ENCODE measurements around the gene ARSB. TPM values are rescaled to one million over a fixed set of nuclear protein-coding genes. Genes with fewer than 3 reads are reported as not detected.

Gene ARSB
- polyA plus RNA-seq, 12 donors = 14.5 to 414 (median 22.6) TPM

DNA sequence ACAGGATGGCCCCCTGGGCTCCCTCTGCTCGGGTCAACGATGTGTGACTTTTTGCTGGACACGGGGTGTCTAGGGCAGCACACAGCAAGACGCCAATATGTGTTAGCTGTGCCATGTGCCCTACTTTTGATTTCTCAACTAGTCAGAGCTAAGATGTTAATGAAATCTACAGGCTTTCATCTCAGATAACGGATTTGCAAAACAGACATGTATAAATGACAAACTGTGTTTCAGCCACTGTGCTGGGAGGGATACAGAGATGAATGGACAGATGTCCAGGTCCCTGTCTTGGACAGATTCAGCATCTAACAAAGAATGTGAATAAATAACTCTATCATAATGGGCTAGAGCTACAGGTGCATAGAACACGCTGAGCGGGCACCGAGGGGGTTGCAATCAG is 176.3 kb downstream of the ARSB start:
- no peak for DNase-seq

DNA sequence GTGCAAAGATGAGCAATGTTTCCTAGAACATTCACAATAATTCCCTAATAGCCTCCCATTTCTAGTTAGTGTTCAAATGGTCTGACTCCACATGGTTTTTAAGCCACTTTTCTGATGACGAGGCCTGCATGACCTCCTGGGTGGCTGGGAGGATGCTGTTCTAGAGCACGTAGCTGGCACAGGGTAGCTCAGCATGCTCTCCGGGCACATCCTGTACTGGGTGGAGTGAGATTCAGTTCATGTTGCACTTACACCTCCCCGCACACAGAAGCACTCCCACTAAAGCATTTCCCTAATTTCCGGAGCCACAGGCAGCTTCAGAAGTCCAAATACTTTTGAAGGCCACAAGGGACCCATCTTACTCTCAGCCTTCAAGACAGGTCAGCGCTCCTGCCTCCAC is 176.7 kb downstream of the ARSB start:
- no peak for DNase-seq

DNA sequence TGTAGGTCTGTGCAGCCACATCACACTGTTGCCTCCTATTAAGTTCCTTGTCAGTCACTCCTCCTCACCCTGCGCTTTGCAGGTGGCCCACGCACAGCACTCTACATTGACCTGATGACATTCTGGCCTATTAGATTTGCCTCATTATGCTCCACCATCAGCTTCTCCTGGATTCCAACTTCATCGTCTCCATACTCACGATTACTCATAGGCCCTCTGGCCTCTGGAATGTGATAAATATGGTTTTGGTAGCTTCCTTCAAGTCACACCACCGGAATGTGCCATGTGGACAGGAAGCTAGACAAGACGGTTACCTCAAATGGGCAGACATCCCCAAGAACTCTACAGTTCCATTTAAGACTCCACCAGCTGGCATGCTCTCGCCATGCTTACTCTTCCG is 178.6 kb downstream of the ARSB start:
- DNase-seq = no peak

DNA sequence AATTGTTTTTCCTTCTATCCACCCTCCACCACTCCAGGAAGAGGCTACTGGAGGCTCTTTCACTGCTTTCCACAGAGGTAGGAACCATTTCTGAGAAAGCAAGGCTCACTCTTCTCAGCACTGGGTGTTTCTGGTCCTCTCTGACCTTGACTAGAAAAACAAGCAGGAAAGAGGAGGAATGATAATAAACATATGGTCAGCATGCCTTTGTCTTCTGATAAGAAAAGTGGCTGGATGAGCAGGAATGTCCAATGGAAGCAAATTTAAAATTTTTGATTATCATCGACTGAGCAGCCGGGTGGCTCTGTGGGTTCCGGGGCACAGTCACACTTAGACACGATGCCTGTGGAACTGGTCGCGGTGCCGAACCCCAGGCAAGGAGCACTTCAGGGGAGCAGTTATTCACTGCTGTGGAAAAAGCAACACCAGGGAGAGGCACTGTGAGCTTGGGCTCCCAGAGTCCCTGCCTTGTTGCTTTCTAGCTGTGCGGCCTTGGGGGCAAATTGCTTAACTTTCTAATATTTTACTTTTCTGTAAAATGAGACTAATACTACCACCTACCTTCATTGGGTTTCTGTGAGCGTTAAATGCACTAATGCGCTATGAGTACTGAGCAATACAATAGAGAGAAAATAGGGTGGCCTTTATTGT is 179.5 kb downstream of the ARSB start:
- no peak for DNase-seq

DNA sequence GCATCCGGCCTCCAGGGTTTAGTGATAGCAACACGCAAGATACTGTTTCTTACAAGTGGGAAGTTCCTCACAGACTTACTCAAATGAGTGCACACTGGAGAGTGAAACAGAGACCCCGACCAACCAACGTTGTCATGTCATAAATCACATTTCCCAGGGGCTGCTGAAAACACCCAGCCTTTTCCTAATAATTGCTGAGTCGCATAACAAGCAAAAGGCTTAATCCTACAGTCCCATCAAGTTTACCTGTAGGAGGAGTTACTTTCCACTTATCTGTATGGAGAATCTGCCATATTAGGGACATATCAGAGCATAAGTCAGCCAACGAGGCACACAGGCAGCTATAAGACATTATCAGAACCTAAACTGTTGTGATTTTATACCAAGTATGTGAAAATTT is 180.1 kb downstream of the ARSB start:
- no peak for DNase-seq

DNA sequence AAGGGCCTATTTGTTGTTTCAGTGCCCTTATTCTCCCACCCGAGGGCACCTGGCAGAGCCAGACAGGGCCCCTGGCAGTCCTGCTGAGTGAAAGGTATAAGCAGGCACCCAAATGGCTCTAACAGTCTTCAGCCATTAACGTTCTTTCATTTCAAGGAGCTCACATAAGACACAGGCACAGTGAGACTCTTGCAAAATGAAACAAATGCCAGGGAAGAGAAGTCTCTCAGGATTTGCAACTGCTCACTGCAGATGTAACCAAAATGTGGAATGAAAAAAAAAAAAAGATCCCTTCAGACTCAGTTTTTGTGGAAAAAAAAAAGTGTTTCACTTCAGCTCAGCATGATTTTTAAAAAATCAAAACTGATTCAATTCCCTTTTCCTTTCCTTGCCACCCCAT is 181.2 kb downstream of the ARSB start:
- DNase-seq = no peak

DNA sequence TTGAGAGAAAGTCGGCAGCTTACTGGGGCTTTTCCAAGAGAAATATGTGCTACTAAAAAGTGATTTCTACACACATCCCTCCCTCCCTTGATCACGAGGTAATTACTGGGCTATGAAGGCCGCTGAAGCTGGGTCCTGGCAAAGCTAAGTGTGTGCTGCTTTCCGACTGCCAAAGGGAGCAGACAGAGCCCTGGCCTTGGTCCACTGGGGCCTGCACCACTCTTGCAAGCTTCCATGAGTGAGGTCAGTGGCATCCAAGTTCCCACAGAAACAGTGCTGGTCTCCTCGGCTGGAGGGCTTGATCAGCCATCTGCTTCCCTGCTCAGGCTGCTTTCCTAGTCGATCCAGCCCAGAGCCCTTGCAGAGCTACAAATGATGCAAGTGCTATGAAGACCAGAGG is 181.8 kb downstream of the ARSB start:
- DNase-seq = no peak

DNA sequence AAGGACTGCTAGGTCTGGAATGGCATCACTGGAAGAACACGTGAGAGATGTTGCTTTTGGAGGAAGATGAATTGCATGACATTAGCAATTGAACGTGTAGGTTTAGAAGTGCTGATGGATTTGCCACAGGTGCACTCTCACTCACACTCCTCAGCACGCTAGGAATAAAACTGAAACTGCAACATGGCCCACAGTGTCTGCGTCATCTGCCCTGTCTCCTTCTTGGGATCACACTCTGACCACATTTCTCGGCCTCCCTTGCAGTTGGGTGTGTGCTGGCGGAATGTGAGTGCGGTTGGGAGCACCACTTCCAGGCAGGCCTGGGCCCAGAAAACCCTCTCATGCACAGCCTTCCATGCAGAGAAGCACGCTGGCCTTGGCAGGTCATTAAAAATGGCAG is 183.7 kb downstream of the ARSB start:
- DNase-seq = no peak

DNA sequence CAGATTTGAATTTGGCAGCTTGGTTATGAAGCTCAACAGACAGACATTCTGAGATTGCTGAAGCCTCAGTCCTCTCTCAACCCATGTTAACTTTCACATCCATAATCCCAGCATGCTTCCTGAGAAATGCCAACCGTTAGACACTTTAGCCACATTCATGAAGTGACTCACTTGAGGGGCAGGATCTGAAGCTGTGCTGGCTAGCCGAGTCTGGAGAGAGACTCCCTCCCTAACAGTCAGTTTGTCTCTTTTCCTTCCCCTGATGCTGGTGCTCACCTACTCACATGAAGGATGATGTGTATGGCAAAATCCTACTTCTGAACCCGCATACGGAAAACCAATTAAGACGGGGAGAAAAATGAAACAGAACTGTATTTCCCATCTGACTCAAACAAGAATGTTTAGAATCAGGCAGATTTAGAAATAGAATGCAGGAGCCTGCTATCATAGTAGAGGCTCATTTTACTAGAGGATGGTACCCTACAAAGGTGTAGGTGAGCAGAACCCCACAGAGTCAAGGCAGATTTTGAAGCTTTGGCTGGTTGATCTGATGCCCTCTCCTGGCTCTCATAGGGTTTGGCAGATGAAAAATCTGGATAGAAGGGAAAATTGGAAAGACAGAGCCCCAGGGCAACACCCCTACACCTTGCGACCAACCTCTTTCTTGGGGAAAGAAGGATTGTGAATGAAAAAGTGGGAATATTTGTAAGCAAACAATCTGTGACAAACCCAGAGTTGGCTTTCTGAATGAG is 185.7 kb downstream of the ARSB start:
- no peak for DNase-seq

DNA sequence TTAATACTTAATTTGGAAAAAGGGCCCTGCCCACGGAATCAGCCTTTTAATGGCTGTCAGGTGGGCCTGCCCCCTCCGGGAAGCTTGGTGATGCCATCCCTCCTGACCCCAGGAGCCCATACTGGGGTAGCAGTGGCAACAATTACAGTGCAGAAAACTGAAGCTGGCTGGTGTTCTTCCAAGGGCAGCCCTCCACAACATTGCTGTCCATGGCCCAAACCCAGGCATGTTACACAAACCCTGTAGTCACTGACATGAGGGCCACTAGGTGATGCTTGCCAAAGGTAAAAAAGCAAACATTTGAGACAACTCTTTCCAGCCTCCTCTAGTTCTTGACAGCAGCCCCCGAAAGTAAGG is 186.5 kb downstream of the ARSB start:
- DNase-seq = no peak

DNA sequence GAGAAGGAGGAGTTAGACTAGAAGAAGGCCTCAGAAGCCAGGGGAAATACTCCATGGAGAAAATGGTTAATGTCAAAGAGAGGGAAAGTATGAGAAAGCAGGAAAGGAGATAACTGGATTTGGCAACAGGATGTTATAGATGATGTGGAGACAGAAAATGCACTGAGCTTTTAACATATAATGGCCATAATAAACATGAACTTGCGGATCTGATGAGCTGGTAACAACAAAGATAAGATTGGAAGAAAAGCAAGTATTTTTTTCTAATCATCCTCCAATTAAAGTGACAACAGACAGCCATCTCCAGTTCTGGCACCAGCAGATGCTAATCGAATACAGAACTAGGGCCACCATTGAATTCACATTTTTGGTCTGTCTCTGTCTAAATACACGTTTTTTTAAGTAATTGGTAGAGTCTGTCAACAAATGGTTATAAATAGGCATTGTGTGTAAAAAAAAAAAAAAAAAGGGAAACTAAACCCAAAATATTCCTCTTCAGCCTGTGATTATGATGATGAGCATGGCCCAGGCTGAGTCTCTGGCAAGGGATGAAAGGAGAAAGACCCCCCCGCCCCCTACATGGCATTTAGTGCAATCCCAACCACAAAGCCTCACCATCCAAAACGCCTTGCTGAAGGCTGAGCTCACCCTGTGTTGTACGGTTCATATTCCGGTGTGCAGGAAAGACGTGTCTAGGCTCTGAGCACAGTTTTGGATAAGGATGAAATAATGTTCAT is 187.0 kb downstream of the ARSB start:
- DNase-seq = no peak

DNA sequence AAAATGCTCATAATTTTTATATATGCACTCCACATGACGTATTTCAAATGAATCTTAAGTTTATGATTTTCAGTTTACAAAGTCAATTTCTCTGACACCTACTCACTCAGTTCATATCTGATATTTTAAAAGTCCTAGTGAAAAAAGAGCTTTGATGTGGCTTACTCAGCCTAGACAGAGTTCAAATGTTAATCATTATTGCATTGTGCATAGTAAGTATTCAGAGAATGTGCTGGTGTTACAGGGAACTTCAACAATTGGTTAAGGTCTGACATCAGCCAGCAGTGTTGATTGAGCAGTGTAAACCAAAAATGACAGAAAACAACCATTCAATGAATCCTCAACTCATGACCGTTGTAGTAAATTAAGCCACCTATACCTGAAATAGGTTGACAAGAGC is 189.4 kb downstream of the ARSB start:
- DNase-seq = no peak

DNA sequence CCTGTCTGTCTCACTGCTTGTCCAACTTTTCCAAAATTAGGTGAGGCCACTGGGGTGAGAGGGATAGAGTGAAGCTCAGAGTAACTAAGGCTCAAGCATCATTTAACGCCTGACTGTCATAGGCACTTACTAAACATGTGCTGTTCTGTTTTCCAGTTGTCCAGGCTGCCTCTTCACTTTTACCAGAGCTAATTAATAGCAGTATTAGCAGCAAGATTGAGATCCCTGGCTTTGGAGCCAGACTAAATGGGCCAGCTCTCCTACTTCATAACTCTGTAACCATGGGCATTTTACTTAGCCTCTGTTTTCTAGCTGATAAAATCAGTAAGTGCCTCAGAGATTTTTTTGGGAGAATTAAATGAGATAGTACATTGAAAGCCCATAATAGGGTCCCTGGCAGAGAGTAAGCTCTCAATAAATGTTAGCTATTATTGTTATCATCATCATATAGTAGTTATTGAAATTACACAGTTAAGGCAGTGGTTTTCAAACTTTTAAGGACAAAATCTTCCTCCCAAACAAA is 190.4 kb downstream of the ARSB start:
- DNase-seq = no peak

DNA sequence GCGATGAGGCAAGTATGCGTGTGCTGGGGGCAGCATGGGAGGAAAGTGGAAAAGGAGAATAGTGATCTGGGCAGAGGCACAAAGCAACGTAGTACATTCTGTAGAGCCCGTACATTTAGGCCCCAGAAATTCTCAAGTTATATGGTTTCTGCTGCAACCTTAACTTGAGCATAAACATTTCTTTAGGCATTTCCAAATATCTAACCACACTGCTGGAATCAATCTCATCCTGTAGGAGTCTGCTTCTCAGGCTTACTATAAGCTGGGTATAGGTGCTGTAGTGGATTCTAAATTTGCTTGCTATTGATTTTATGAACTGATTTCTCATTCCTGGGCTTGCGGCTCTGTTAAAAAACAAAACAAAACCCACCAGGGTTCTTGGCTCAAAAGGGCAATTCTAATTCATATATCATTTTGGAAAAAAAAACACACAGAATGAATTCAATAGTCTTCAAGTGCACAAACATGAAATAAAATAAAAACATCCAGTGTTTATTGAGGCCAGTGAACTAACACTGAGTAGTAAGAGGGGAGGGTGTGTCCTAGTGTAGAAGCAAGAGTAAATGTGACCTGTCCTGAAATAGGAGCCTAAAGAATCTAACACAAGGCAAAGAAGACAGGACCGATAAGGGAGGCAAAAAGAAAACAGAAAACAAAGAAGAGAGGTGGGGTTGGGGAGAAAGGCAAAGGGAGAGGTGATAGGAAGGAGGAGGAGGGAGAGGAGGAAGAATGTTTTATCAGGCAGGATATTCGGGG is 191.0 kb downstream of the ARSB start:
- DNase-seq = no peak

DNA sequence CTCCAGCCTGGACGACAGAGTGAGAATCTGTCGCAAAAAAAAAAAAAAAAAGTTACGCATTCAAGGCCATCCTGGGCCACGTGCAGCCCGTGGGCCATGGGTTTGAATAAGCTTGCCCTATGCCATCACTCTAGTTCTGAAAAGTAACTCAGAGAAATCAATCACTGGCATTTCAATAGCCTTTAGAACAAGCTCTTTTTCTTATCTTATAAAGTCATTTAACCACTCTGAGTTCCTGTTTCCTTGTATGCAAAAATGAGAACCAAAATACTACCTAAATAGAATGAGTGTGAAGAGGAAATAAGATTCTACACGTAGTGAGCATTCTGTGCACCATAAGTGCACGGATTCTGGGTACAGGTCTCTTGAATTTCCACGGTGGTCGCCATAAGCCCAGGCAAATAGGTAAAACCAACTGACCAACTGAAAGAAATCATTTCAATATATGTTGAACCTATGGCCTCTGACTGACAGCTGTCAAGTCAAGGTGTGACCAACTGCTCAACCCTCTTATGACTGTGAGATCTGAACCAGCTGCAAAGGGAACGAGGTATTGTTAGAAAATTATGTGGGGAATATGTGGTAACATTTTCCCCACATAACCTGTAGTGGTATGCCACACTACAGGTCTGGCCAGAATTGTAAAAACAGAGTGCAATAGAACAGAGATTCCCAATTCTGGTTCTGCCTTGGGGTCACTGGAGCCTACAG is 192.6 kb downstream of the ARSB start:
- no peak for DNase-seq

DNA sequence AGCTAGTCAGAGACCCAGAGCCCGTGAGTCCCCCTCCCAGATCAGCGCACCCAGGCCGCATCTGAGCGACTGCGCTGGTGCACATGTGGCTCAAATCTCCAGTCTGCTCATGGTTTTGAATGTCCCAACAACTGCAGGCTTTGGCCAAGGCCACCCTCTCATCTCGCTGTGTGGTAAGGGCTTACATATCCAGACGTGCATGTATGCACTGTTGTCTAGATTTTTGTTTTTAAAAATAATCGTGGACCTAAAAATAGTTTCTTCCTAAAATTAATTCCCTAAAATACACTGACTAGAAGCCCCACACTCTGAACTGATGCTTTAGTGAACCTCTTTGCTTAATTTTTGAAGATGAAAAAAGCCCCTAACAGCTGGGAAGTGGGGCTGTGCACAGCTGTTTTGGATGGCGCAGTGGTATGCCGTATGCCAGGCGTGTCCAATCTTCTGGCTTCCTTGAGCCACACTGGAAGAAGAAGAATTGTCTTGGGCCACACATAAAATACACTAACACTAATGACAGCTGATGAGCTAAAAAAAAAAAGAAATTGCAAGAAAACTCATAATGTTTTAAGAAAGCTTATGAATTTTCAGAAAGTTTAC is 193.5 kb downstream of the ARSB start:
- no peak for DNase-seq

DNA sequence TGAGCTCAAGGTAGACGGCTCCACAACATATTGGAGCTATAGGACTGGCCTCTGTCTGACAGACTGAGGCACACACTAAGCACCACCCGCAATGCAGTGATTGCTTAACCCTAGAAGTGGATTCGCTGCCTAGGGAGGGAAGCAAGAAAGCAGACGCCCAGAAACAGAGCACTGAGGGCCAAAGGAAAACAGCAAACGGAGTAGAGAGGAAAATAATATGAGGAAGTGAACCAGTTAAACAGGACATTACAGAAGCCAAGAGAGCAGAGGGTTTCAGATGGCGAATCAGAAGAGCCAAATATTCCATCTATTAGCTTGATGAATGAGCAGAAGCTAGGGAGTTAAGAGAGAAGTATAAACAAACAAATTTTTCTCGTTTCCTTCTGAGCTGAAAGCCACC is 197.3 kb downstream of the ARSB start:
- DNase-seq = no peak

DNA sequence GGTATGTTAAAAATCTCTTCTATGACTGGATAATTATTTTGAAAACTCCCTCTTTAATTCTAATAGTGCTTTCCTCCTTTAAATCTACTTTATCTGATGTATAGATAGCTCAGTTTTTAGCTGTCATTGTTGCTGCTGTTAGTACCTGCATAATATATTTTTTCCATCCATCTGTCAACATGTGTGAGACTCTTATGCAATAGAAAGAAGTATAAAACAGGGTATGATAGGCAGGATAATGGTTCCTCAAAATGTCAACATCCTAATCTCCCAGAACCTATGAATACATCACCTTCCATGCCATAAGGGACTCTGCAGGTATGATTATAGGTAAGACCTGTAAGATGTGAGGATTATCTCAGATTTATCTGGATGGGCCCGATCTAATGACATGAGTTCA is 199.7 kb downstream of the ARSB start:
- no peak for DNase-seq

DNA sequence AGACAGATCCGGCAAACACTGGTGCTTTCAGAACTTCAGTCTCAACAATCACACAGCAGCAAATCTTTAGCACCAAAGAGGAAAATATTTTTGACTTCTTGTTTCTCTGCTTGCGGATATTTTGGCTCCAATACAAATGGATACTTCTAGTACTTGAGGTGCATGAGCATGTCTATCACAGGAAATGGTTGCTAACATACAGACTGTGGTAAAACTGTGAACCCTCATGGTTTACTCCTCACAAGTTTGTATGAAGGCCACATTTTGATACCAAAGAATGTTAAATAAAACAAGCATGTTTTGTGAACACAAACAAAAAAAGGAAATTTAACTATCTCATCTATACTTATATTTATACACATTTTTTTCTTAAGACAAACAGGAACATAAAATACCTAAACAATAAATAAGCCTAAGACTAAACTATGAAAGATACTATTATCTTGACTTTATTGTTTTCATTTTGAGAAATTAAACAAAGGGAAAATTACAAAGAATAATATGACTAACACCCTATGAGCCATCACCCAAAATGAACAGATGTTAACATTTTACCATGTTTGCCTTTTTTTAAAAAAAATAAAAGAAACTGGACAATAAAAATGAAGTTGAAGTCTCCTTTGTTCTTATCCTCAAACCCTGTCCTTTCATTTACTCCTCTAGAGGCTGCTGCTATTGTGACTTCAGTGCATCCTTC is 201.5 kb downstream of the ARSB start:
- no peak for DNase-seq

DNA sequence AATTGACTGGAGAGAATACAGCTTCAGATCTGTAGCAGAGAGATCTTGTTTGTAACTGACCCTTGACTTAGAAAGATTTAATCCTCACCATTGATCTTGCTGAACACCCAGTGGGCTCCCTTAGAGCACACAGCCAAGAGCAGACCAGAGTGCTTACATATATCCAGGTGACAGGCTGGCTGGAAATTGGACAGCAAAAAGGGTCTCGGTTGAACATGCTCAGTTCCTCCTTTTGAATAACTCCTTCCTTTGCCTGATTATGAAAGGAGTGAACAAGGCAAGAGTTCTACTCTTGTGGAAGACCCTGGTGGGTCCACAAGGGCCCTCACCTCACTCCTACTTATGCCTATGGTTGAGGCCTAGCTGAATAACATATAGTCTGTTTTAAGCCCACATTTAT is 202.4 kb downstream of the ARSB start:
- DNase-seq = no peak
